ENCODE data around the gene HNRNPH1. TPM values are rescaled to one million over a fixed set of nuclear protein-coding genes. Genes with fewer than 3 reads are reported as not detected.
A peak's percentile ranks its signal among the peaks of the same experiment; 100 is the strongest.

HNRNPH1 gene
- total RNA-seq, 1 experiment from 2014 or later = 587 TPM

GRCh38 chr5:179612577-179613459 is 10.7 kb downstream of the HNRNPH1 start:
- no TSS peak for BruUV-seq (replicated peaks)
- intact Hi-C loops (cut with micrococcal nuclease; ENCODE audit: unreplicated experiment) (no loop called here), in situ Hi-C loops (cut with HindIII; ENCODE audit: low pct_unique_long_range_greater_than_20kb, low sequenced_read_pairs) (no loop called here)
- DNase-seq (ENCODE audit: low read depth, low spot score) = no peak
- Histone ChIP-seq H3K4me3 (ENCODE audit: low read depth in 2 of 2, low read length in 2 of 2) (no peak overlapping the region), H3K9me3 (ENCODE audit: control insufficient read depth, insufficient read depth, low read depth, low read length) (no peaks in the 10 kb centered on the region), H3K4me1 (ENCODE audit: control insufficient read depth, insufficient read depth, low read length) (peaks cover 90% of the 10 kb centered on the region), H3K27me3 (ENCODE audit: control insufficient read depth, insufficient read depth, low read length) (no peaks in the 10 kb centered on the region), H3K36me3 (ENCODE audit: control insufficient read depth, insufficient read depth, low read length) (peaks cover 48% of the 10 kb centered on the region), H3K27ac (ENCODE audit: low read length) (peak overlapping the region; percentile 51)
- ATAC-seq = no peak
- TF ChIP-seq CTCF (IDR thresholded peaks at IDR 0.05) = no peak
- TF ChIP-seq POLR2AphosphoS5 (IDR thresholded peaks at IDR 0.05; ENCODE audit: low read depth, low read length) = peak; percentile 80; the same call in 1 of the 2 replicates
- TF ChIP-seq SIN3A (IDR thresholded peaks at IDR 0.05; ENCODE audit: borderline replicate concordance, insufficient read depth, low read depth, low read length) = no peak; the same call in 1 of the 2 replicates
- TF ChIP-seq, protein P1, sequence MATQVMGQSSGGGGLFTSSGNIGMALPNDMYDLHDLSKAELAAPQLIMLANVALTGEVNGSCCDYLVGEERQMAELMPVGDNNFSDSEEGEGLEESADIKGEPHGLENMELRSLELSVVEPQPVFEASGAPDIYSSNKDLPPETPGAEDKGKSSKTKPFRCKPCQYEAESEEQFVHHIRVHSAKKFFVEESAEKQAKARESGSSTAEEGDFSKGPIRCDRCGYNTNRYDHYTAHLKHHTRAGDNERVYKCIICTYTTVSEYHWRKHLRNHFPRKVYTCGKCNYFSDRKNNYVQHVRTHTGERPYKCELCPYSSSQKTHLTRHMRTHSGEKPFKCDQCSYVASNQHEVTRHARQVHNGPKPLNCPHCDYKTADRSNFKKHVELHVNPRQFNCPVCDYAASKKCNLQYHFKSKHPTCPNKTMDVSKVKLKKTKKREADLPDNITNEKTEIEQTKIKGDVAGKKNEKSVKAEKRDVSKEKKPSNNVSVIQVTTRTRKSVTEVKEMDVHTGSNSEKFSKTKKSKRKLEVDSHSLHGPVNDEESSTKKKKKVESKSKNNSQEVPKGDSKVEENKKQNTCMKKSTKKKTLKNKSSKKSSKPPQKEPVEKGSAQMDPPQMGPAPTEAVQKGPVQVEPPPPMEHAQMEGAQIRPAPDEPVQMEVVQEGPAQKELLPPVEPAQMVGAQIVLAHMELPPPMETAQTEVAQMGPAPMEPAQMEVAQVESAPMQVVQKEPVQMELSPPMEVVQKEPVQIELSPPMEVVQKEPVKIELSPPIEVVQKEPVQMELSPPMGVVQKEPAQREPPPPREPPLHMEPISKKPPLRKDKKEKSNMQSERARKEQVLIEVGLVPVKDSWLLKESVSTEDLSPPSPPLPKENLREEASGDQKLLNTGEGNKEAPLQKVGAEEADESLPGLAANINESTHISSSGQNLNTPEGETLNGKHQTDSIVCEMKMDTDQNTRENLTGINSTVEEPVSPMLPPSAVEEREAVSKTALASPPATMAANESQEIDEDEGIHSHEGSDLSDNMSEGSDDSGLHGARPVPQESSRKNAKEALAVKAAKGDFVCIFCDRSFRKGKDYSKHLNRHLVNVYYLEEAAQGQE (IDR thresholded peaks at IDR 0.05; ENCODE audit: insufficient read depth in 1 of 2, low read depth in 2 of 2, low read length in 1 of 2) = no peak
- TF ChIP-seq TCF7L2 (IDR thresholded peaks at IDR 0.05; ENCODE audit: low read depth, low read length) = no peak
- ChIA-PET POLR2A (interaction anchor here (2.2 kb wide), 1 partner anchor 11 kb away, joined by 19 read pairs; the partner anchor contains the start of gene HNRNPH1), CTCF (no interaction called here)

DNA sequence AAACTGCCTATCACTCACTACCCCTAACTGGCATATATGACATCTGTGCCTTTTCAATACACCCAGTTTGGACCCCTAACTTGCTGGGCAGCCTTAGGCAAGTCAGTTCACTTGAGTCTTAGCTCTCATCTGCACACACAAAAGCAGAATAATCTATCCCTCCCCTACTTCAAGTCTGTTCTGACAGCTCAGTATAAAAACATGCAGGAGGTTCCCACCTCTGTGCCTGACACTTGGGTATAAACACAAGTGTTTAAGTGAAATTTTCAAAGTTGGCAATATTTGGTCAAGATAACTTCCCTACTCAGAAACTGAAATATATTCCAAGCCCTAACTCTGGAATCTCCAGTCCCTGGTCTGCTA is 12.6 kb downstream of the HNRNPH1 start:
- CTCF ChIA-PET = no interaction called here
- in situ Hi-C loops (cut with HindIII; ENCODE audit: low pct_unique_long_range_greater_than_20kb, low sequenced_read_pairs) = no loop called here

More for the DNA sequence above, 12.6 kb downstream of the HNRNPH1 start:
- BruUV-seq (replicated peaks) = no TSS peak
- intact Hi-C loops (cut with micrococcal nuclease; ENCODE audit: unreplicated experiment) = no loop called here
- DNase-seq (ENCODE audit: low read depth, low spot score) (no peak), ATAC-seq (no peak)
- POLR2A ChIA-PET = no interaction called here
- Histone ChIP-seq H3K27ac (ENCODE audit: low read length) (peak overlapping the region; percentile 2; the same call in 1 of the 2 replicates), H3K9me3 (ENCODE audit: control insufficient read depth, insufficient read depth, low read depth, low read length) (no peaks in the 10 kb centered on the region), H3K4me1 (ENCODE audit: control insufficient read depth, insufficient read depth, low read length) (peaks cover 74% of the 10 kb centered on the region), H3K36me3 (ENCODE audit: control insufficient read depth, insufficient read depth, low read length) (peaks cover 29% of the 10 kb centered on the region), H3K27me3 (ENCODE audit: control insufficient read depth, insufficient read depth, low read length) (no peaks in the 10 kb centered on the region), H3K4me3 (ENCODE audit: low read depth in 2 of 2, low read length in 2 of 2) (no peak overlapping the region)
- no peak for TF ChIP-seq TCF7L2 (IDR thresholded peaks at IDR 0.05; ENCODE audit: low read depth, low read length)
